ENCODE data around the gene RASAL2. TPM values are rescaled to one million over a fixed set of nuclear protein-coding genes. Genes with fewer than 3 reads are reported as not detected.

Gene RASAL2
- polyA plus RNA-seq, 1 experiment = 21.4 TPM

DNA sequence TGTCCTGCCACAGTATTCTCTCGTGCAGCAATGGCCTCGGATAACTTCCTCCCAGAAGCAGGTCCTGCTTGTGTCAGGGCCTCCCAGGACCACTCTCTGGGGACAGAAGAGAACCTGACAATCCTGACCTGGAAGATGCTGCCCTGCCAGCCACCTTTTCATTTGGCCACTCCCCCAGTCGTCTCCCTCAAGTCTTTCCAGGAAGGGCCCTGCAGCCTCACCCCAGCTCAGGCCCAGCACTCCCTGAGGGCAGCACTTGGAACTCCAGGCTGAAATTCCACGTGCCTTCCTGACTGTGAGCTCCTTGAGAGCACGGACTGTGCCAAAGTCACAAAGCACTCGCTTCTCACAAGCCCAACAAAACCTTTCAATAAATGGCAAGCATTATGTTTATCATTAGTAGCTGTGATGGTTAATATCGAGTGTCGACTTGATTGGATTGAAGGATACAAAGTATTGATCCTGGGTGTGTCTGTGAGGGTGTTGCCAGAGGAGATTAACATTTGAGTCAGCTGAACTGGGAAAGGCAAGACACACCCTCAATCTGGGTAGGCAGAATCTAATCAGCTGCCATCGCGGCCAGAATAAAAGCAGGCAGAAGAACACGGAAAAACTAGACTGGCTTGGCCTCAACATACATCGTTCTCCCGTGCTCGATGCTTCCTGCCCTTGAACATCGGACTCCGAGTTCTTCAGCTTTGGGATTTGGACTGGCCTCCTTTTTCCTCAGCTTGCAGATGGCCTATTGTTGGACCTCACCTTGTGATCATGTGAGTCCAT is 405.2 kb downstream of the RASAL2 start:
- Histone ChIP-seq H3K27ac (ENCODE audit: low read depth, low read length) (no peak overlapping the region), H3K4me3 (ENCODE audit: low read depth, low read length) (no peak overlapping the region), H3K9me3 (ENCODE audit: control insufficient read depth, insufficient read depth, low read length) (no peaks in the 10 kb centered on the region), H3K27me3 (ENCODE audit: control insufficient read depth, insufficient read depth, low read length) (peaks cover 3% of the 10 kb centered on the region)
- no peak for DNase-seq (ENCODE audit: low read depth, low spot score)
- TF ChIP-seq, protein P1, sequence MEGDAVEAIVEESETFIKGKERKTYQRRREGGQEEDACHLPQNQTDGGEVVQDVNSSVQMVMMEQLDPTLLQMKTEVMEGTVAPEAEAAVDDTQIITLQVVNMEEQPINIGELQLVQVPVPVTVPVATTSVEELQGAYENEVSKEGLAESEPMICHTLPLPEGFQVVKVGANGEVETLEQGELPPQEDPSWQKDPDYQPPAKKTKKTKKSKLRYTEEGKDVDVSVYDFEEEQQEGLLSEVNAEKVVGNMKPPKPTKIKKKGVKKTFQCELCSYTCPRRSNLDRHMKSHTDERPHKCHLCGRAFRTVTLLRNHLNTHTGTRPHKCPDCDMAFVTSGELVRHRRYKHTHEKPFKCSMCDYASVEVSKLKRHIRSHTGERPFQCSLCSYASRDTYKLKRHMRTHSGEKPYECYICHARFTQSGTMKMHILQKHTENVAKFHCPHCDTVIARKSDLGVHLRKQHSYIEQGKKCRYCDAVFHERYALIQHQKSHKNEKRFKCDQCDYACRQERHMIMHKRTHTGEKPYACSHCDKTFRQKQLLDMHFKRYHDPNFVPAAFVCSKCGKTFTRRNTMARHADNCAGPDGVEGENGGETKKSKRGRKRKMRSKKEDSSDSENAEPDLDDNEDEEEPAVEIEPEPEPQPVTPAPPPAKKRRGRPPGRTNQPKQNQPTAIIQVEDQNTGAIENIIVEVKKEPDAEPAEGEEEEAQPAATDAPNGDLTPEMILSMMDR (IDR thresholded peaks at IDR 0.05; ENCODE audit: low read depth, low read length) = no peak
- POLR2A ChIA-PET = no interaction called here
- CTCF ChIA-PET = interaction anchor here (5.2 kb wide), 2 partner anchors 188 to 200 kb away, joined by 81 to 187 read pairs; no protein-coding TSS in a partner anchor

DNA sequence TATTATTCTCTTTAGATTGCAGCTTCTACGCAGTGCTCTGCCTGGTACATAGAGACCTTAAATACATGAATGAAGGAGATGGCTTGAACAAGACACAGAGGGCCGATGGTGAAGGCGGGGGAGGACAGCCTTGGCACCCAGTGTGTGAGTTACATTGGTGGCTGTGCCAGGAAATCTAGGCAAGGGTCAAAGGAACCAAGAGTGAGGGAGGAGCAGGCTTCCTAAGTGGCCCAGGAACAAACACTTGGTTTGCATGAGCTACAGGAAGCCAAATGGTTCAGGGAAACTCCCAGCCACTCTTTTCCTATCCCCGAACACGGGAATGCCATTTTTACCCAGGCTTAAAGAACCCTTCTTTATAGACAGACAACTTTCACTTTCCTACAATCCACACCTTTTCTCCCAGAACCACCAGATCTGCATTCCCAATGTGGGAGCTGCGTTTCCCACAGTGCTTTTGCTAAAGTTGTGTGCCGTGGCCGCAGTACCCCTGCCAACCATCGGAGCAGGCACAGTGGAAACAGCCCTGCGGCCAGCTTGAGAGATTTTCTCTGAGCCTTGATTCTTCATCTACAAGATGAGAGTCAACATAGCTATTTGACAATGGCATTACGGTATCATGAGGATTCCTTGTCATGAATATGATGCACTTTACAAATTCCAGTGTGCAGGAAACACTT is 406.3 kb downstream of the RASAL2 start:
- CTCF ChIA-PET = interaction anchor here (0.7 to 5.2 kb wide), 26 partner anchors 9 to 682 kb away, joined by 3 to 187 read pairs (median 8); partner anchors contain the start of gene TEX35
- POLR2A ChIA-PET = no interaction called here
- Histone ChIP-seq H3K4me3 (ENCODE audit: low read depth, low read length) (no peak overlapping the region), H3K27me3 (ENCODE audit: control insufficient read depth, insufficient read depth, low read length) (peaks cover 3% of the 10 kb centered on the region), H3K9me3 (ENCODE audit: control insufficient read depth, insufficient read depth, low read length) (no peaks in the 10 kb centered on the region), H3K27ac (ENCODE audit: low read depth, low read length) (no peak overlapping the region)
- TF ChIP-seq, protein P1 (IDR thresholded peaks at IDR 0.05; ENCODE audit: low read depth, low read length) = peak; percentile 39
- DNase-seq (ENCODE audit: low read depth, low spot score) = no peak

DNA sequence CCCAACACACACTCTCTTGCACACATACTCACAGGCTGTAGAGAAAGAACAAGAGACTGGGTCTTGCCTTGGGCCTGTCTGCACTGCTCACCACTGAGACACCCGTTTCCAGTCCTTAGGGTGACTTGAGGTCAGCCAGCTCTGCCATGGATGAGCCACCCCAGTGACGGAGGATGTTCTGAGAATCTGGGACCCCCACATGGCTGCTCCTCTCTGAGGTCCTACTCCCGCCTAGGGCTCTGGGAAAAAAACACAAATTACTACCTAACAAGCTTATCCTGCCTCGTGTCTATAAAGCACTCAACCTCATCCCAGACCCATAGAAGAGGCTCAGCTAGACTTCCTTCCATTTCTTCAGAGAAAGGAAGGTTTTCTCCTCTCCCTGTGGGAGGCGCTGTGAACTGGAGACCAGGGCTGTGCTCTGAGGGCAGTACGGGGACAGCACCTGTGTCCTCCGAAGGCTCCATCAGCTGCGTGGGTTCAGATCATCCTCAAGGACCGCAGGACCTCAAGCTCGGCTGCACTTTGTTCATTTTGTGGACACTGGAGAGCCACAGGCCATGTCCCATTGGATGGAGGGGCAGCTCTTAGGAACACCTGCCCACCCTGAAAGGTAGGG is 407.1 kb downstream of the RASAL2 start:
- H3K4me3 ChIP-seq (ENCODE audit: low read depth, low read length) = no peak overlapping the region
- ChIA-PET POLR2A (no interaction called here), CTCF (interaction anchor here (0.5 to 5.2 kb wide), 44 partner anchors 8 to 1314 kb away, joined by 3 to 187 read pairs (median 7); partner anchors contain the start of gene TEX35)
- TF ChIP-seq, protein P1 (IDR thresholded peaks at IDR 0.05; ENCODE audit: low read depth, low read length) = no peak; the same call in 1 of the 2 replicates
- peaks cover 3% of the 10 kb centered on the region for H3K27me3 ChIP-seq (ENCODE audit: control insufficient read depth, insufficient read depth, low read length)
- H3K9me3 ChIP-seq (ENCODE audit: control insufficient read depth, insufficient read depth, low read length) = no peaks in the 10 kb centered on the region
- no peak for DNase-seq (ENCODE audit: low read depth, low spot score)
- no peak overlapping the region for H3K27ac ChIP-seq (ENCODE audit: low read depth, low read length)

DNA sequence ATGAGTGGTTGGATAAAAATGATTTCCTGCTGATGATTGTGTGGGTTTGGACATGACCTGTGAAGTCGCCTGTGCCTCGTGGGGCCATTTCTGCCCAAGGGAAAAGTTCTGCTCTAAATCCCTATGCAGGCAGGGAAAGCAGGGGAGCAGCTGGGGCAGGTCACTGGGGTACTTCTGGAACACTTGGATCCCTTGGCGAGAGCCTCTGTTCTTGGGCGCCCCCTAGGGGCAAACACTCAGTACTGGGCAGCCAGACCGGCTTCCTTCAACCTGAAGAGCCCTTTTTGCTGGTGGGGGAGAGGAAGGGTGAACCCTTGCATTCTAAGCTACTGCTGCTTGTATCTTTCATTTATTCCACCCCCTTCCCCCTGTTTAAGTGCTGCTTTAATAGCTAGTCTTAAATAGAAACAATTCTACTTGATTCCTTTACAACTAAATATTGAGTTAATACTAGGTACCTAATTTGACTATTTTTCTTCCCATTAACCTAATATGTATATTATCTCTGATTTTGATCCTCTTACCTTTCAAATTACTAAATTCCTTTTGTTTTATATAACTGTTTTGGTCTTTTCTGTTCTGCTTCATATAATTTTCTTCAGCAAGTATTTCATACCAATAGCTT is 407.9 kb downstream of the RASAL2 start:
- Histone ChIP-seq H3K27me3 (ENCODE audit: control insufficient read depth, insufficient read depth, low read length) (peaks cover 3% of the 10 kb centered on the region), H3K27ac (ENCODE audit: low read depth, low read length) (no peak overlapping the region), H3K9me3 (ENCODE audit: control insufficient read depth, insufficient read depth, low read length) (no peaks in the 10 kb centered on the region), H3K4me3 (ENCODE audit: low read depth, low read length) (no peak overlapping the region)
- ChIA-PET POLR2A (no interaction called here), CTCF (interaction anchor here (0.6 to 5.2 kb wide), 79 partner anchors 9 to 1313 kb away, joined by 3 to 187 read pairs (median 4); partner anchors contain the start of gene TEX35)
- TF ChIP-seq, protein P1 (IDR thresholded peaks at IDR 0.05; ENCODE audit: low read depth, low read length) = peak; percentile 97
- DNase-seq (ENCODE audit: low read depth, low spot score) = peak; percentile 36

All from AG04450 (cell line).